GM19372 (cell line): ENCODE data around the gene LIPM.

Experiments
- ATAC-seq: cut with Tn5 transposase; IDR thresholded peaks from one replicate; pipeline ENCODE4 v1.9.1; 2021; ENCODE audit warnings: mild to moderate bottlenecking, low read depth, moderate library complexity; ENCODE audit not compliant: unreplicated experiment

The LIPM gene

GRCh38 chr10:88800152-88801125 lies 2.1 kb upstream of the LIPM start:
- ATAC-seq: no peak

GRCh38 chr10:88803641-88804040 lies 1.1 kb downstream of the LIPM start:
- ATAC-seq: no peak

GRCh38 chr10:88804083-88804812 lies 1.7 kb downstream of the LIPM start:
- no peak for ATAC-seq

GRCh38 chr10:88805361-88805760 lies 2.8 kb downstream of the LIPM start:
- no peak for ATAC-seq

GRCh38 chr10:88805924-88806323 lies 3.4 kb downstream of the LIPM start:
- ATAC-seq: no peak

- no peak for ATAC-seq
Observed at GRCh38 chr10:88809621-88810020, 7.1 kb downstream of the LIPM start.

- no peak for ATAC-seq
Observed at GRCh38 chr10:88810196-88810961, 7.8 kb downstream of the LIPM start.

GRCh38 chr10:88813200-88813599 lies 10.7 kb downstream of the LIPM start:
- ATAC-seq: no peak

GRCh38 chr10:88819290-88819689 lies 16.8 kb downstream of the LIPM start:
- no peak for ATAC-seq

- ATAC-seq: no peak
Observed at GRCh38 chr10:88820748-88821401, 18.3 kb downstream of the LIPM start.

GRCh38 chr10:88826388-88826787 lies 23.9 kb downstream of the LIPM start:
- no peak for ATAC-seq

GRCh38 chr10:88827671-88828070 lies 25.1 kb downstream of the LIPM start:
- no peak for ATAC-seq

GRCh38 chr10:88828310-88828709 lies 25.8 kb downstream of the LIPM start:
- no peak for ATAC-seq

- no peak for ATAC-seq
Observed at GRCh38 chr10:88830643-88831268, 28.2 kb downstream of the LIPM start.

GRCh38 chr10:88831709-88832108 lies 29.2 kb downstream of the LIPM start:
- ATAC-seq: no peak

- ATAC-seq: no peak
Observed at GRCh38 chr10:88832376-88832775, 29.8 kb downstream of the LIPM start.

- ATAC-seq: no peak
Observed at GRCh38 chr10:88833156-88833555, 30.6 kb downstream of the LIPM start.

GRCh38 chr10:88833723-88834122 lies 31.2 kb downstream of the LIPM start:
- no peak for ATAC-seq

GRCh38 chr10:88835096-88835909 lies 32.8 kb downstream of the LIPM start:
- peak; percentile 79 for ATAC-seq
